ENCODE measurements around the gene PUS10.
"Not testable (repeated sequence)": the region's sequence is repeated elsewhere in the genome, so short reads cannot be mapped to it uniquely, and the experiment has no call there.

The PUS10 gene

GRCh38 chr2:60925994-60926740 is 91.9 kb downstream of the PUS10 start:
- peak; percentile 20 for DNase-seq

- no peak for DNase-seq
These were observed 110.7 kb downstream of the PUS10 start for GRCh38 chr2:60907329-60907728.

GRCh38 chr2:60906395-60906794 is 111.7 kb downstream of the PUS10 start:
- DNase-seq: no peak

GRCh38 chr2:60905867-60906266 is 112.2 kb downstream of the PUS10 start:
- not testable (repeated sequence) for DNase-seq

GRCh38 chr2:60901296-60901695 is 116.8 kb downstream of the PUS10 start:
- not testable (repeated sequence) for DNase-seq

GRCh38 chr2:60899892-60900249 is 118.2 kb downstream of the PUS10 start:
- no peak for DNase-seq

GRCh38 chr2:60899230-60899891 is 118.7 kb downstream of the PUS10 start:
- DNase-seq: no peak

- no peak for DNase-seq
These were observed 119.5 kb downstream of the PUS10 start for GRCh38 chr2:60898567-60898966.
